Renal cortex interstitium (tissue), 11 donors: ENCODE data around the gene ANK3. TPM values are rescaled to one million over a fixed set of nuclear protein-coding genes. Genes with fewer than 3 reads are reported as not detected.

Experiments
- DNase-seq, 11 donors: peaks; one replicate each; pipeline ENCODE4 v3.0.0-alpha.2; 2013; ENCODE audit warnings: low read depth in 9 of 11, low spot score in 4 of 11; ENCODE audit errors: extremely low read depth in 1 of 11
- polyA plus RNA-seq, 3 donors: library from polyadenylated mRNA; unstranded; fragments of 120-200 nt; gene quantifications; one replicate each; pipeline ENCODE4 v1.2.1, GENCODE V29; 2013; ENCODE audit not compliant: insufficient read length in 3 of 3

ANK3 gene
- polyA plus RNA-seq, 3 donors, result 135 to 178 (median 163) TPM

- DNase-seq, result no peak
Measured at GRCh38 chr10:60367024-60367423, 22.7 kb downstream of the ANK3 start.

DNA sequence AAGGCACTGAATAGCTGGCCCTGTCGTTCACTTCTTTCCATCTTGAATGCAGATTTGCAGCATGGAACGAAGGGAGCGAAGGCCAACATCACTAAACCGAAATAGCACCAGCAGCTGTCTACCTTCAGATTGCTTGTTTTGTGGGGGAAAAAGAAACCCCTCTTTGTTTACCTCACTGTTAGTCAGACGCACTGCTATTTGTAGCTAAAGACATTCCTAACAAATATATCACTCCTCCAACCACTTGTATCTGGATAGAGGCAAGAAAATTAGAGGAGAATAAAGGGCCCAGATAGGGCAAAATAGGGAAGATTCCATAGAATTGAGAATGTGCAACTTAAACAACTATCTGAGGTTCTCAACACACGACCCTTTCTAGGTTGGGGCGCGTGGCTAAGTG lies 26.5 kb downstream of the ANK3 start:
- DNase-seq, result no peak

DNA sequence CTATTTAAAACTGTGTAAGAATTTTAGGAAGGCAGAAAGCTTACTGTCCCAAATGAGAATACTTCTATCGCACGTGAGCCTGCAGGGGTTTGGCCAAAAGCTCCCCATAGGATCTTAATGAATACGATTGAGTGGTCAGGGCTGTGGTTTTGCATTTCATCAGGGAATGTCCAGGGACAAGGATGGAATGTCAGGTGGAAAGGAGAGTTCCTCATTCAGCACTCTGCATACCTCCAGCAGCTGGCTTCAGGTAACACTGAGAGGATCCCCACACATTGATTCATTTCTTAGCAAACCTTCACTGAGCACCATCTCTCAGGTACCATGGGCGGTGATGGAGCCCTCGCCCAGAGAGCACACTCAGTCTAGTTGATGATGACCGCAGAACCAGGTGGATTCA lies 27.2 kb downstream of the ANK3 start:
- no peak for DNase-seq

GRCh38 chr10:60359066-60359465 lies 30.6 kb downstream of the ANK3 start:
- no peak for DNase-seq

- DNase-seq, result no peak
Measured at GRCh38 chr10:60358282-60358681, 31.4 kb downstream of the ANK3 start.

- no peak for DNase-seq
Measured at GRCh38 chr10:60353519-60354258, 36.0 kb downstream of the ANK3 start.

GRCh38 chr10:60352105-60352504 lies 37.6 kb downstream of the ANK3 start:
- DNase-seq, result peak in 1 of 11 donors; percentile 3

GRCh38 chr10:60351191-60351853 lies 38.4 kb downstream of the ANK3 start:
- DNase-seq, result no peak

GRCh38 chr10:60350400-60350799 lies 39.3 kb downstream of the ANK3 start:
- no peak for DNase-seq

DNA sequence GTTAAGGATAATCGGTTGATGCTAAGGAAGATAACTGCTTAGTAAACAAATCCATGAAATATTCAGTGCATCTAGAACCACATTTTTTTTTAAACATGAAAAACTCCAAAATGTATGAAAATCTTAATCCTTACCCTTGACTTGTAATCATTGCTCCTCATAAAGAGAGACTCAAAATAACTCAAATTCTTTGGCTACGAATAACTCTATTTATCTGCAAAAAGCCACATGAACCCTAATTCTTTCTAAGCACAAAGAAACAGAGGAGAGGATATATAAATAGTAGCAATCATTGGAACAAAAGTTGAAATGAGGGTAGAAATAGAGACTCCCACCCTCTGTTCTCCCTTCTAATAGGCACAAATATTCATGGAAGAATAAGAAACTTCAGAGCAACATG lies 40.2 kb downstream of the ANK3 start:
- DNase-seq, result no peak

GRCh38 chr10:60348982-60349381 lies 40.7 kb downstream of the ANK3 start:
- DNase-seq, result no peak

DNA sequence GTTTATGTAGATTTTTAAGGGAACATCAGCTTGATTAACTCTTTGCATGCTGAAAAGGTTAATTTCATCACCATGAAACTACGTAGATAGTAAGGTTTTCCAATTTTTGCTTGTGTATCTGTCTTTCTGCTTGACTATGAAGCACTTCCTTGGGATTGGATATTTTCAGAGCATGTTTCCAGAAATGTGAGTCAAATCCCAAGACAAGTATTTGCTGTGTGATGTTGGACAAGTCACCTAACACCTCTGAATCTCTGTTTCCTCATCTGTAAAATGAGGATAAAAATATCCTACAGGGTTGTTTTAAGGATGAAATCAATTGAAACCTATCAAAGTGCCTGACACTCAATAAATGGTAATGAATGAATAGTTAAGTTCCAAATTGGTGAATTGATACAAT lies 42.4 kb downstream of the ANK3 start:
- no peak for DNase-seq

- no peak for DNase-seq
Measured at GRCh38 chr10:60346661-60347060, 43.0 kb downstream of the ANK3 start.

DNA sequence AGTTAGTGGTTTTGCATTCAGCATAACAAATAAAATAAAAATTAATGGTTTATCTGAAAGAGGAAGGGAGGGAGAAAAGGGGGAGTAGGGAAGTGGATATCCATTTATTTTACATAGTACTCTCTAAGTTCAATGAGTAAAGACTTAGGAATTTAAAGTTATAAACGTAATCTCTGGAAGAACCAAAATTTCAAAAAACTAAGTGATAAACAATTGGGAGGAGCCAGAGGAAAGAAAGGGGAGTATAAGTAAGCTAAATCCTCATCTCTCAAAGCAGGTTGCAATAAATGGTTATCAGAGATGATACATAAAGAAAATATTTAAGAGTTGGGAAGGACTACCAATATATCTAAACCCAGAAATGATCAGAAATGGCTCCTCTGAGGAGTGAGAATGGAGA lies 46.4 kb downstream of the ANK3 start:
- DNase-seq, result no peak

DNA sequence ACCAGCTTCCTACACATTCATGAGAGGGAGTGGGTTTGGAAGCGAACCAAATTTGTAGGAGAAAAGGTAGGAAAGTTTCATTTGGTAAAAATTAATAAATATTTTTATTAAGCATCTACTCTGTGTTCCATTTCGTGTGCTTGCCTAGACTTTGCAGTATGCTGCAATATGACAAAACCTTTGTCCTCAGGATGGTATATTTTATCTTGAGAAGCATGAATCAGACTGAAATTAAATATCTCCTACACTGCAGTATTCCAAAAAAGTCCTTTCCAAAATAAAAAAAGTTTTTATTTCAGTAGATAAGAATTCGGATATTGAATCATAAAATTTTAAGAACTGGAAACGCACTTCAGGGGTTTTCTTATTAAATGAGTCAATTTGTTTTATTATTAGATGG lies 47.7 kb downstream of the ANK3 start:
- DNase-seq, result no peak

DNA sequence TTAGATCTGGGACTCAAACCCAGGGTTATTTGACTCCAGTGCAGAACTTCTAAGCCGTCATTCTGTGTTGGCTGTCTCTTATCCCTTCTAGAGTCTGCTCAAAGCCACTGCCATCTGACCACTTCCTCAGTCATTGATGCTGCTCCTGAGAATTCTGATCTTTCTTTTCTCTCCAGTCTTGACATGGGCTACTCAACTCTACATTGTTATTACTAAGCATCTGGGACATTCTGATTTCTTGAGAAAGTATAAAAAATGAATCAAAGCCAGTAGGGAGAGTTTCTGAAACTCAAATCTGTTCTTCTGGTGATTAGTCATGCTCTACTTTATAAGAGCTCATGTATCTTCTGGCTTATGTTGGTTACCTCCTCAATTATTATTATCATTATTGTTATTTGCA lies 48.7 kb downstream of the ANK3 start:
- DNase-seq, result no peak

DNA sequence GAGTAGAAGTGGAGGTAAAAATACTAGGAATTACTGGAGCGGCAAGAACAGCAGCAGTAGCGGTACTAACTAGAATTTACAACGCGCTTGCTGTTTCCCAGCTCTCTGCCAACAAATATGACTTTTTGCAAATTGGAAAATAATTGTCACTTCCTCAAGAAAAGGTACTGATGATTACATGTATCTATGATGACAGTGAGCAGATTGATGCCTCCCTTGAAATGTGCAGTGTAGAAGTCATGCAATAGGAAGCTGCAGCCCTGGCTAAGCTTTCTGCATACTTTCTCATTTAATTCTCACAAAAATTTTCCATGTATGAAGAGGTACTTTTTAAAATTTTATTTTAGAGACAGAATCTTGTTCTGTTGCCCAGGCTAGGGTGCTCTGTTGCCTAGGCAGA lies 49.9 kb downstream of the ANK3 start:
- no peak for DNase-seq

DNA sequence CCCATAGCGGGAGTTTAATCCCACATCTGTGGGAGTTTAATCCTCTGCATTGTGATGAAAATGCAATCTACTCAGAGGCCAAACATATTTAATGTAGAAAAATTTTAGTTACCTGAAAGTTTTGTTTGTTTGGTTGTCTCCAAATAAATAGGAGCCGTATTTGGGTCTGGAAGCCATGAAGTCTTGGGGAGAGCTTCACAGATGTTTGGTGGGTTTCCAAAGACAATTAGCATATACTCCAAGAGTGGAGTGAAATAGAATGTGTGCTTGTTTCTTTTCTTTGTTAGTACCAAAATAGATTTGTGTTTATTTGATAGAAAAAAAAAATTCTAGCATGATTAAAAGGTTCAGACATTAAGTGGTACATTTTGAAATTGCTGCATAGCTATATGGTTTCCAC lies 50.9 kb downstream of the ANK3 start:
- DNase-seq, result no peak

DNA sequence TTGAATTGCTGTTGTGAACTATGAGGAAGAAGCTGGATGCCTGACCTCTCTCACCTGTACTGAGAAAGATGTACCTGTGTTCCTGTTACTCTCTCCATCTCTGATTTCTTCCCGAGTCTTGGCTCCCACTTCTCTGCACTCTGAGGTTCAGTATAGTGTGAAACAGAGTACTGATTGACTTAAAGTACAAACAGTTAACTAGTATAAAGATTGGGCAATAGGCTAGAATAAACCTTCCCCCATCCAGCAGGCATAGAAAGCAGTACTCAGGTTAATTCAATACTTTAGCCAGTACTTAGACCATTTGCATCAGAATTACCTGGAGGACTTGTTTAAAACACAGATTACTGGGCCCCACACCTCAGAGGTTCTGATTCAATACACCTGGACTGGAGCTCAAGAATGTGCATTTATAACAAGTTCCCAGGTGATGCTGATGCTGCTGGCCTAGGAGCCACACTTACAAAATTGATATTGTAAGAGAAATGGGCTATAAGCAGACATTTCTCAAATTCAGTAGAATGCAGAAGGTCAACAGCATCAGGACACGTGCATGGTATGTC lies 51.6 kb downstream of the ANK3 start:
- no peak for DNase-seq

GRCh38 chr10:60336901-60337630 lies 52.6 kb downstream of the ANK3 start:
- DNase-seq, result no peak
